ENCODE measurements around the gene LRRC41.

DNA sequence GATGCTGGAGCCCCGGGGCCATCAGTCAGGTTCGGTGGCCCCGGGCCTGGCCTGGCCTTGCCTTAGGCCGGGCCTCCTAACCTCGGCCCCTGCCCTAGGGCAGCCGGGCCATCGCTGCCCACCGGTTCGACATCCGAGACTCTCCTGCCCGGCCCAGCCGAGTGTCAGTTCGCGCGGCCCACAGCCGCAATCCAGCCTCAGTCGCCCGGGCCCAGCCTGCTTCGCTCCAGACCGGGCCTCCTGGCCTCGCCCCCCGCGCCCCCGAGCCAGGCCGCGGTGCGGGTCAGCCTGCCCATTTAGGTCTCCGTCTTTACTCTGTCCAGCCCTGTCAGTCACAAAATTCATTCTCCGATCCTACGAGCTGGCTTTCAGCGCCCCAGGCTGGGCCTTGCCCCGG is 777 bp downstream of the LRRC41 start:
- TF ChIP-seq RAD21 (IDR thresholded peaks at IDR 0.05) (no peak), EGR1 (IDR thresholded peaks at IDR 0.05; ENCODE audit: low read depth in 2 of 2) (no peak), JUND (IDR thresholded peaks at IDR 0.05) (no peak), SP1 (IDR thresholded peaks at IDR 0.05) (no peak), TAF1 (conservative IDR thresholded peaks at IDR 0.05) (no peak), GABPA (IDR thresholded peaks at IDR 0.05 in 1 of 2, conservative IDR thresholded peaks at IDR 0.05 in 1 of 2) (no peak), NR2F2 (IDR thresholded peaks at IDR 0.05) (no peak), YY1 (IDR thresholded peaks at IDR 0.05) (no peak)
- TF ChIP-seq, protein P1, sequence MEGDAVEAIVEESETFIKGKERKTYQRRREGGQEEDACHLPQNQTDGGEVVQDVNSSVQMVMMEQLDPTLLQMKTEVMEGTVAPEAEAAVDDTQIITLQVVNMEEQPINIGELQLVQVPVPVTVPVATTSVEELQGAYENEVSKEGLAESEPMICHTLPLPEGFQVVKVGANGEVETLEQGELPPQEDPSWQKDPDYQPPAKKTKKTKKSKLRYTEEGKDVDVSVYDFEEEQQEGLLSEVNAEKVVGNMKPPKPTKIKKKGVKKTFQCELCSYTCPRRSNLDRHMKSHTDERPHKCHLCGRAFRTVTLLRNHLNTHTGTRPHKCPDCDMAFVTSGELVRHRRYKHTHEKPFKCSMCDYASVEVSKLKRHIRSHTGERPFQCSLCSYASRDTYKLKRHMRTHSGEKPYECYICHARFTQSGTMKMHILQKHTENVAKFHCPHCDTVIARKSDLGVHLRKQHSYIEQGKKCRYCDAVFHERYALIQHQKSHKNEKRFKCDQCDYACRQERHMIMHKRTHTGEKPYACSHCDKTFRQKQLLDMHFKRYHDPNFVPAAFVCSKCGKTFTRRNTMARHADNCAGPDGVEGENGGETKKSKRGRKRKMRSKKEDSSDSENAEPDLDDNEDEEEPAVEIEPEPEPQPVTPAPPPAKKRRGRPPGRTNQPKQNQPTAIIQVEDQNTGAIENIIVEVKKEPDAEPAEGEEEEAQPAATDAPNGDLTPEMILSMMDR (IDR thresholded peaks at IDR 0.05; ENCODE audit: low read depth, low read length, missing input control), result no peak
- TF ChIP-seq, protein P2, sequence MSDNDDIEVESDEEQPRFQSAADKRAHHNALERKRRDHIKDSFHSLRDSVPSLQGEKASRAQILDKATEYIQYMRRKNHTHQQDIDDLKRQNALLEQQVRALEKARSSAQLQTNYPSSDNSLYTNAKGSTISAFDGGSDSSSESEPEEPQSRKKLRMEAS (IDR thresholded peaks at IDR 0.05), result no peak
- TF ChIP-seq, protein P3, sequence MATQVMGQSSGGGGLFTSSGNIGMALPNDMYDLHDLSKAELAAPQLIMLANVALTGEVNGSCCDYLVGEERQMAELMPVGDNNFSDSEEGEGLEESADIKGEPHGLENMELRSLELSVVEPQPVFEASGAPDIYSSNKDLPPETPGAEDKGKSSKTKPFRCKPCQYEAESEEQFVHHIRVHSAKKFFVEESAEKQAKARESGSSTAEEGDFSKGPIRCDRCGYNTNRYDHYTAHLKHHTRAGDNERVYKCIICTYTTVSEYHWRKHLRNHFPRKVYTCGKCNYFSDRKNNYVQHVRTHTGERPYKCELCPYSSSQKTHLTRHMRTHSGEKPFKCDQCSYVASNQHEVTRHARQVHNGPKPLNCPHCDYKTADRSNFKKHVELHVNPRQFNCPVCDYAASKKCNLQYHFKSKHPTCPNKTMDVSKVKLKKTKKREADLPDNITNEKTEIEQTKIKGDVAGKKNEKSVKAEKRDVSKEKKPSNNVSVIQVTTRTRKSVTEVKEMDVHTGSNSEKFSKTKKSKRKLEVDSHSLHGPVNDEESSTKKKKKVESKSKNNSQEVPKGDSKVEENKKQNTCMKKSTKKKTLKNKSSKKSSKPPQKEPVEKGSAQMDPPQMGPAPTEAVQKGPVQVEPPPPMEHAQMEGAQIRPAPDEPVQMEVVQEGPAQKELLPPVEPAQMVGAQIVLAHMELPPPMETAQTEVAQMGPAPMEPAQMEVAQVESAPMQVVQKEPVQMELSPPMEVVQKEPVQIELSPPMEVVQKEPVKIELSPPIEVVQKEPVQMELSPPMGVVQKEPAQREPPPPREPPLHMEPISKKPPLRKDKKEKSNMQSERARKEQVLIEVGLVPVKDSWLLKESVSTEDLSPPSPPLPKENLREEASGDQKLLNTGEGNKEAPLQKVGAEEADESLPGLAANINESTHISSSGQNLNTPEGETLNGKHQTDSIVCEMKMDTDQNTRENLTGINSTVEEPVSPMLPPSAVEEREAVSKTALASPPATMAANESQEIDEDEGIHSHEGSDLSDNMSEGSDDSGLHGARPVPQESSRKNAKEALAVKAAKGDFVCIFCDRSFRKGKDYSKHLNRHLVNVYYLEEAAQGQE (IDR thresholded peaks at IDR 0.05), result no peak
- TF ChIP-seq, protein P4, sequence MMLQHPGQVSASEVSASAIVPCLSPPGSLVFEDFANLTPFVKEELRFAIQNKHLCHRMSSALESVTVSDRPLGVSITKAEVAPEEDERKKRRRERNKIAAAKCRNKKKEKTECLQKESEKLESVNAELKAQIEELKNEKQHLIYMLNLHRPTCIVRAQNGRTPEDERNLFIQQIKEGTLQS (IDR thresholded peaks at IDR 0.05), result no peak

Measured in liver (tissue), 3 donors.